ENCODE measurements around the gene CRX. TPM values are rescaled to one million over a fixed set of nuclear protein-coding genes. Genes with fewer than 3 reads are reported as not detected.

Gene CRX
- total RNA-seq, 1 experiment from 2014 or later: 0.13 TPM

- no peak overlapping the region for H3K9ac ChIP-seq (ENCODE audit: extremely low read depth, insufficient read length, low read length)
- no peak overlapping the region for H3K18ac ChIP-seq (ENCODE audit: insufficient read length, low read depth, low read length)
- H4K5ac ChIP-seq (ENCODE audit: insufficient read length, low read depth, low read length): no peak overlapping the region
- no peak overlapping the region for H3K4ac ChIP-seq (ENCODE audit: low read depth, low read length)
- H4K20me1 ChIP-seq (ENCODE audit: control insufficient read depth, insufficient read depth, insufficient read length): no peaks in the 10 kb centered on the region
- H3K27ac ChIP-seq (ENCODE audit: insufficient read length, low read depth, low read length): no peak overlapping the region
- no peak for DNase-seq
- no peak overlapping the region for H2BK120ac ChIP-seq (ENCODE audit: low read depth, low read length, poor library complexity, severe bottlenecking)
- H3K79me1 ChIP-seq (ENCODE audit: insufficient read depth, low read depth, low read length, poor library complexity, severe bottlenecking): no peaks in the 10 kb centered on the region
- H3K23ac ChIP-seq (ENCODE audit: insufficient read length, low read depth, low read length): no peak overlapping the region
- no peak overlapping the region for H4K91ac ChIP-seq (ENCODE audit: insufficient read length, low read depth, low read length)
- H3K27me3 ChIP-seq (ENCODE audit: insufficient read depth, low read length): no peaks in the 10 kb centered on the region
- no peak overlapping the region for H3K4me2 ChIP-seq (ENCODE audit: insufficient read depth, insufficient read length, low read length)
- H2BK12ac ChIP-seq (ENCODE audit: insufficient read length, low read depth, low read length): no peak overlapping the region
- H3T11ph ChIP-seq (ENCODE audit: low read length): no peak overlapping the region
- H2AFZ ChIP-seq (ENCODE audit: low read length): no peak overlapping the region
- TF ChIP-seq, protein P1, sequence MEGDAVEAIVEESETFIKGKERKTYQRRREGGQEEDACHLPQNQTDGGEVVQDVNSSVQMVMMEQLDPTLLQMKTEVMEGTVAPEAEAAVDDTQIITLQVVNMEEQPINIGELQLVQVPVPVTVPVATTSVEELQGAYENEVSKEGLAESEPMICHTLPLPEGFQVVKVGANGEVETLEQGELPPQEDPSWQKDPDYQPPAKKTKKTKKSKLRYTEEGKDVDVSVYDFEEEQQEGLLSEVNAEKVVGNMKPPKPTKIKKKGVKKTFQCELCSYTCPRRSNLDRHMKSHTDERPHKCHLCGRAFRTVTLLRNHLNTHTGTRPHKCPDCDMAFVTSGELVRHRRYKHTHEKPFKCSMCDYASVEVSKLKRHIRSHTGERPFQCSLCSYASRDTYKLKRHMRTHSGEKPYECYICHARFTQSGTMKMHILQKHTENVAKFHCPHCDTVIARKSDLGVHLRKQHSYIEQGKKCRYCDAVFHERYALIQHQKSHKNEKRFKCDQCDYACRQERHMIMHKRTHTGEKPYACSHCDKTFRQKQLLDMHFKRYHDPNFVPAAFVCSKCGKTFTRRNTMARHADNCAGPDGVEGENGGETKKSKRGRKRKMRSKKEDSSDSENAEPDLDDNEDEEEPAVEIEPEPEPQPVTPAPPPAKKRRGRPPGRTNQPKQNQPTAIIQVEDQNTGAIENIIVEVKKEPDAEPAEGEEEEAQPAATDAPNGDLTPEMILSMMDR (conservative IDR thresholded peaks at IDR 0.05): no peak
- H2AK5ac ChIP-seq (ENCODE audit: insufficient read length, low read length): no peak overlapping the region
- H3K9me3 Mint-ChIP-seq: peaks cover 5 to 10% of the 10 kb centered on the region in 2 experiments; a peak in 4 of 5 replicates
- H3K79me2 ChIP-seq (ENCODE audit: insufficient read depth, low read length): no peaks in the 10 kb centered on the region
- peaks cover 2% of the 10 kb centered on the region; the same call in 1 of the 2 replicates for H3K27me3 Mint-ChIP-seq (ENCODE audit: low read depth)
- no peaks in the 10 kb centered on the region for H3K23me2 ChIP-seq (ENCODE audit: insufficient read length, low read depth, low read length, poor library complexity, severe bottlenecking)
- WGBS (ENCODE audit: extremely low coverage, insufficient read length, low lambda C conversion rate): no CpG with 5 or more reads among the region's 4 CpGs
- H3K9me3 ChIP-seq (ENCODE audit: control insufficient read depth, low read depth, low read length): no peaks in the 10 kb centered on the region
- no peaks in the 10 kb centered on the region for H3K4me1 ChIP-seq (ENCODE audit: insufficient read depth, low read length)
- H3K27ac Mint-ChIP-seq: no peak overlapping the region; a peak in 2 of 7 replicates
- H2BK20ac ChIP-seq (ENCODE audit: low read depth, low read length, poor library complexity, severe bottlenecking): no peak overlapping the region
- H3K4me3 Mint-ChIP-seq: no peak overlapping the region
- no peak overlapping the region for H2BK15ac ChIP-seq (ENCODE audit: low read depth, low read length)
- H3K36me3 Mint-ChIP-seq (ENCODE audit: insufficient read depth in 1 of 3, low read depth in 3 of 3): peaks cover 5 to 7% (median 5%) of the 10 kb centered on the region in 3 experiments; a peak in 3 of 7 replicates
- H3K56ac ChIP-seq (ENCODE audit: insufficient read length, low read depth, low read length): no peak overlapping the region
- H4K8ac ChIP-seq (replicated peaks; ENCODE audit: insufficient read length, low read depth, low read length): no peak overlapping the region
- H3K4me1 Mint-ChIP-seq: peaks cover 2 to 4% of the 10 kb centered on the region in 2 experiments; a peak in 1 of 4 replicates
- H3K14ac ChIP-seq (ENCODE audit: insufficient read depth, low read length): no peak overlapping the region
- no peak overlapping the region for H2BK5ac ChIP-seq (ENCODE audit: insufficient read length, low read length)
Measured at GRCh38 chr19:47798904-47799266, 22.9 kb upstream of the CRX start.
